GM12878 (cell line): Measurements from ENCODE around the gene USE1. TPM values are rescaled to one million over a fixed set of nuclear protein-coding genes. Genes with fewer than 3 reads are reported as not detected.

Experiments
- CREM ChIP-seq: IDR thresholded peaks from 2 replicates; pipeline ENCODE4 v1.6.1; 2014; ENCODE audit warnings: antibody characterized with exemption, low read depth
- EED ChIP-seq: sonication (generic); IDR thresholded peaks from 2 replicates; pipeline ENCODE4 v1.6.1; 2016; ENCODE audit warnings: antibody characterized with exemption, low read depth
- FOXM1 ChIP-seq: IDR thresholded peaks from 2 replicates; pipeline ENCODE4 v1.6.1; 2012; ENCODE audit warnings: low read depth, mild to moderate bottlenecking, inconsistent platforms, low read length, moderate library complexity
- GATAD2B ChIP-seq: fragments of 450-650 bp; conservative IDR thresholded peaks from 2 replicates; pipeline ENCODE4 v1.6.1; 2017; ENCODE audit warnings: low read depth, mild to moderate bottlenecking, moderate library complexity
- JUNB ChIP-seq: IDR thresholded peaks from 2 replicates; pipeline ENCODE4 v1.6.1; 2016; ENCODE audit warnings: antibody characterized with exemption, mild to moderate bottlenecking
- MEF2B ChIP-seq: fragments of 450-650 bp; IDR thresholded peaks from 2 replicates; pipeline ENCODE4 v1.6.1; 2018; ENCODE audit warnings: mild to moderate bottlenecking, moderate library complexity; ENCODE audit not compliant: partially characterized antibody, poor library complexity, severe bottlenecking
- NFYB ChIP-seq: IDR thresholded peaks from 2 replicates; pipeline ENCODE4 v1.6.1; 2011; ENCODE audit warnings: low read depth, mild to moderate bottlenecking, low read length, improper control_type of control experiment, moderate library complexity; ENCODE audit not compliant: insufficient read depth
- SMC3 ChIP-seq: IDR thresholded peaks from 2 replicates; pipeline ENCODE4 v1.6.1; 2011; ENCODE audit warnings: low read length, improper control_type of control experiment, borderline replicate concordance
- SPI1 ChIP-seq: IDR thresholded peaks from 2 replicates; pipeline ENCODE4 v1.6.1; 2011; ENCODE audit warnings: low read depth, mild to moderate bottlenecking, low read length, moderate library complexity, borderline replicate concordance; ENCODE audit not compliant: insufficient read depth
- polyA plus RNA-seq, 11 experiments: library from polyadenylated mRNA; depleted of rRNA in 4 of 11; unstranded in 6 of 11; stranded (reverse) in 5 of 11; fragments of >200 nt; fragmentation: Nextera tagmentation in 4 of 11; fragmentation: Illumina TruSeq in 1 of 11; extraction: Ambion mirVana in 4 of 11; extraction: Trizol in 1 of 11; gene quantifications; 1 replicate in 1 of 11; 2 replicates in 10 of 11; pipeline versions ENCODE4 v1.2.1 to v1.2.3, GENCODE V29; 2011 to 2016; ENCODE audit warnings: inconsistent platforms in 2 of 11, missing spikeins in 2 of 11, low read depth in 1 of 11
- total RNA-seq, 4 experiments: library from RNA; depleted of rRNA in 3 of 4; stranded (reverse); fragments of >200 nt in 3 of 4; fragmentation: Illumina TruSeq in 1 of 4; extraction: Trizol in 1 of 4; gene quantifications; 2 replicates each; pipeline versions ENCODE4 v1.2.1 to v1.2.3, GENCODE V29; 2013 to 2021
- TF ChIP-seq, protein P1 (sequence below): fragments of 450-650 bp; IDR thresholded peaks from 2 replicates; pipeline ENCODE4 v1.6.1; 2017; ENCODE audit warnings: antibody characterized with exemption, mild to moderate bottlenecking, moderate library complexity
- TF ChIP-seq, protein P2 (sequence below): IDR thresholded peaks from 2 replicates; pipeline ENCODE4 v1.6.1; 2011; ENCODE audit warnings: low read depth, low read length, improper control_type of control experiment, borderline replicate concordance
- TF ChIP-seq, protein P3 (sequence below): fragments of 450-650 bp; IDR thresholded peaks from 2 replicates; pipeline ENCODE4 v1.6.1; 2018; ENCODE audit warnings: borderline replicate concordance, mild to moderate bottlenecking; ENCODE audit not compliant: partially characterized antibody
- TF ChIP-seq, protein P4 (sequence below): fragments of 450-650 bp; IDR thresholded peaks from 2 replicates; pipeline ENCODE4 v1.6.1; 2016; ENCODE audit warnings: mild to moderate bottlenecking
- TF ChIP-seq, protein P5 (sequence below): fragments of 450-650 bp; IDR thresholded peaks from 2 replicates; pipeline ENCODE4 v1.6.1; 2016; ENCODE audit warnings: mild to moderate bottlenecking

Gene USE1
- total and polyA plus RNA-seq, 10 of the 15 experiments (the other 5 are each of a cell fraction or from before 2014, with no cell fraction given): 9.7 to 24.0 (median 16.1) TPM

DNA sequence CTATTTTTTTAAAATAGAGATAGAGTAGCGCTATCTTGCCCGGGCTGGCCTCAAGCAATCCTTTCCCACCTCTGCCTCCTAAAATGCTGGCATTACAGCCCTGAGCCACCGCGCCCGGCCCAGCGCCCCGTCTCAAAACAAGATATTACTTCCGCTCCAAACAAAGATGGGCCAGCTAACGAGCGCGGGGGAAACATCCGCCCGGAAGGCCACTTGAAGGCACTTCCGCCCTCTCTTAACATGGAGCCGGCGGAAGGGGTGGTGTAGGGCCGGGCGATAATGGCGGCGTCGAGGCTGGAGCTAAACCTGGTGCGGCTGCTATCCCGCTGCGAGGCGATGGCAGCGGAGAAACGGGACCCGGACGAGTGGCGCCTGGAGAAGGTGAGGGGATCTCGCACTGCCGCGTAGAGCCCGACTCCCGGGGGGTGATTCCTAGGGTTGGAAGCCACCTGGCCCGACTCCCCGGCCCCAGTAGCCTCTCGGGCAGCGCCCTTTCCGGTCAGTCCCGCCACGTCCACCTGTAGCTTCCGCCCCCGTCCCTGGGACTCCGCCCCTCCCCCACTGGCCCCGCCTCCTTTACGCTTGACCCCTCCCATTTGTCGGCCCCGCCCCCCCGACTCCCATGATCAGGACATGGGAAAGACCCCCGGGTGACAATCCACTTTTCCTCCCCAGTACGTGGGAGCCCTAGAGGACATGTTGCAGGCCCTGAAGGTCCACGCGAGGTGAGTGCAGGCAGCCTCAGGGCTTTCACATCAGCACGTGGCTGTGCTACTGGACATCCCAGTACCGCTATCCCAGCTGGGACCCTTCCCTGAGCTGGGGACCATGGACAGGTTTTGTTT lies at the start of gene USE1 (continued):
- TF ChIP-seq, protein P1, sequence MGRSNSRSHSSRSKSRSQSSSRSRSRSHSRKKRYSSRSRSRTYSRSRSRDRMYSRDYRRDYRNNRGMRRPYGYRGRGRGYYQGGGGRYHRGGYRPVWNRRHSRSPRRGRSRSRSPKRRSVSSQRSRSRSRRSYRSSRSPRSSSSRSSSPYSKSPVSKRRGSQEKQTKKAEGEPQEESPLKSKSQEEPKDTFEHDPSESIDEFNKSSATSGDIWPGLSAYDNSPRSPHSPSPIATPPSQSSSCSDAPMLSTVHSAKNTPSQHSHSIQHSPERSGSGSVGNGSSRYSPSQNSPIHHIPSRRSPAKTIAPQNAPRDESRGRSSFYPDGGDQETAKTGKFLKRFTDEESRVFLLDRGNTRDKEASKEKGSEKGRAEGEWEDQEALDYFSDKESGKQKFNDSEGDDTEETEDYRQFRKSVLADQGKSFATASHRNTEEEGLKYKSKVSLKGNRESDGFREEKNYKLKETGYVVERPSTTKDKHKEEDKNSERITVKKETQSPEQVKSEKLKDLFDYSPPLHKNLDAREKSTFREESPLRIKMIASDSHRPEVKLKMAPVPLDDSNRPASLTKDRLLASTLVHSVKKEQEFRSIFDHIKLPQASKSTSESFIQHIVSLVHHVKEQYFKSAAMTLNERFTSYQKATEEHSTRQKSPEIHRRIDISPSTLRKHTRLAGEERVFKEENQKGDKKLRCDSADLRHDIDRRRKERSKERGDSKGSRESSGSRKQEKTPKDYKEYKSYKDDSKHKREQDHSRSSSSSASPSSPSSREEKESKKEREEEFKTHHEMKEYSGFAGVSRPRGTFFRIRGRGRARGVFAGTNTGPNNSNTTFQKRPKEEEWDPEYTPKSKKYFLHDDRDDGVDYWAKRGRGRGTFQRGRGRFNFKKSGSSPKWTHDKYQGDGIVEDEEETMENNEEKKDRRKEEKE: no peak
- TF ChIP-seq SPI1 (peak; percentile 62), SMC3 (no peak), FOXM1 (no peak), CREM (peak; percentile 53; the same call in 1 of the 2 replicates), MEF2B (no peak), JUNB (no peak), EED (no peak), GATAD2B (peak; percentile 88), NFYB (no peak)
- TF ChIP-seq, protein P2, sequence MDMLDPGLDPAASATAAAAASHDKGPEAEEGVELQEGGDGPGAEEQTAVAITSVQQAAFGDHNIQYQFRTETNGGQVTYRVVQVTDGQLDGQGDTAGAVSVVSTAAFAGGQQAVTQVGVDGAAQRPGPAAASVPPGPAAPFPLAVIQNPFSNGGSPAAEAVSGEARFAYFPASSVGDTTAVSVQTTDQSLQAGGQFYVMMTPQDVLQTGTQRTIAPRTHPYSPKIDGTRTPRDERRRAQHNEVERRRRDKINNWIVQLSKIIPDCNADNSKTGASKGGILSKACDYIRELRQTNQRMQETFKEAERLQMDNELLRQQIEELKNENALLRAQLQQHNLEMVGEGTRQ: no peak
- TF ChIP-seq, protein P3, sequence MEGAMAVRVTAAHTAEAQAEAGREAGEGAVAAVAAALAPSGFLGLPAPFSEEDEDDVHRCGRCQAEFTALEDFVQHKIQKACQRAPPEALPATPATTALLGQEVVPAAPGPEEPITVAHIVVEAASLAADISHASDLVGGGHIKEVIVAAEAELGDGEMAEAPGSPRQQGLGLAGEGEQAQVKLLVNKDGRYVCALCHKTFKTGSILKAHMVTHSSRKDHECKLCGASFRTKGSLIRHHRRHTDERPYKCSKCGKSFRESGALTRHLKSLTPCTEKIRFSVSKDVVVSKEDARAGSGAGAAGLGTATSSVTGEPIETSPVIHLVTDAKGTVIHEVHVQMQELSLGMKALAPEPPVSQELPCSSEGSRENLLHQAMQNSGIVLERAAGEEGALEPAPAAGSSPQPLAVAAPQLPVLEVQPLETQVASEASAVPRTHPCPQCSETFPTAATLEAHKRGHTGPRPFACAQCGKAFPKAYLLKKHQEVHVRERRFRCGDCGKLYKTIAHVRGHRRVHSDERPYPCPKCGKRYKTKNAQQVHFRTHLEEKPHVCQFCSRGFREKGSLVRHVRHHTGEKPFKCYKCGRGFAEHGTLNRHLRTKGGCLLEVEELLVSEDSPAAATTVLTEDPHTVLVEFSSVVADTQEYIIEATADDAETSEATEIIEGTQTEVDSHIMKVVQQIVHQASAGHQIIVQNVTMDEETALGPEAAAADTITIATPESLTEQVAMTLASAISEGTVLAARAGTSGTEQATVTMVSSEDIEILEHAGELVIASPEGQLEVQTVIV: peak; percentile 87
- TF ChIP-seq, protein P4, sequence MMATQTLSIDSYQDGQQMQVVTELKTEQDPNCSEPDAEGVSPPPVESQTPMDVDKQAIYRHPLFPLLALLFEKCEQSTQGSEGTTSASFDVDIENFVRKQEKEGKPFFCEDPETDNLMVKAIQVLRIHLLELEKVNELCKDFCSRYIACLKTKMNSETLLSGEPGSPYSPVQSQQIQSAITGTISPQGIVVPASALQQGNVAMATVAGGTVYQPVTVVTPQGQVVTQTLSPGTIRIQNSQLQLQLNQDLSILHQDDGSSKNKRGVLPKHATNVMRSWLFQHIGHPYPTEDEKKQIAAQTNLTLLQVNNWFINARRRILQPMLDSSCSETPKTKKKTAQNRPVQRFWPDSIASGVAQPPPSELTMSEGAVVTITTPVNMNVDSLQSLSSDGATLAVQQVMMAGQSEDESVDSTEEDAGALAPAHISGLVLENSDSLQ: peak; percentile 33; the same call in 1 of the 2 replicates
- TF ChIP-seq, protein P5, sequence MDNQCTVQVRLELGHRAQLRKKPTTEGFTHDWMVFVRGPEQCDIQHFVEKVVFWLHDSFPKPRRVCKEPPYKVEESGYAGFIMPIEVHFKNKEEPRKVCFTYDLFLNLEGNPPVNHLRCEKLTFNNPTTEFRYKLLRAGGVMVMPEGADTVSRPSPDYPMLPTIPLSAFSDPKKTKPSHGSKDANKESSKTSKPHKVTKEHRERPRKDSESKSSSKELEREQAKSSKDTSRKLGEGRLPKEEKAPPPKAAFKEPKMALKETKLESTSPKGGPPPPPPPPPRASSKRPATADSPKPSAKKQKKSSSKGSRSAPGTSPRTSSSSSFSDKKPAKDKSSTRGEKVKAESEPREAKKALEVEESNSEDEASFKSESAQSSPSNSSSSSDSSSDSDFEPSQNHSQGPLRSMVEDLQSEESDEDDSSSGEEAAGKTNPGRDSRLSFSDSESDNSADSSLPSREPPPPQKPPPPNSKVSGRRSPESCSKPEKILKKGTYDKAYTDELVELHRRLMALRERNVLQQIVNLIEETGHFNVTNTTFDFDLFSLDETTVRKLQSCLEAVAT: peak; percentile 51; the same call in 1 of the 2 replicates
